G401.6 (cell line): ENCODE measurements around the gene PHACTR1.

Experiments
- FAIRE-seq: peaks from 2 replicates; lab custom pipeline; 2012; peaks lifted over from hg19 to GRCh38; lab: Jason Lieb, UNC

Gene PHACTR1

GRCh38 chr6:12849809-12850198 is 133.2 kb downstream of the PHACTR1 start:
- no peak for FAIRE-seq

- FAIRE-seq, result no peak
These were observed 134.6 kb downstream of the PHACTR1 start for GRCh38 chr6:12851123-12851695.

GRCh38 chr6:12861603-12862002 is 145.0 kb downstream of the PHACTR1 start:
- FAIRE-seq, result no peak

- no peak for FAIRE-seq
These were observed 148.6 kb downstream of the PHACTR1 start for GRCh38 chr6:12865117-12865516.

- no peak for FAIRE-seq
These were observed 149.2 kb downstream of the PHACTR1 start for GRCh38 chr6:12865671-12866181.

- no peak for FAIRE-seq
These were observed 150.0 kb downstream of the PHACTR1 start for GRCh38 chr6:12866422-12867029.

- FAIRE-seq, result no peak
These were observed 153.4 kb downstream of the PHACTR1 start for GRCh38 chr6:12869816-12870432.

GRCh38 chr6:12873691-12874090 is 157.1 kb downstream of the PHACTR1 start:
- FAIRE-seq, result no peak

GRCh38 chr6:12875051-12875450 is 158.5 kb downstream of the PHACTR1 start:
- no peak for FAIRE-seq

GRCh38 chr6:12878741-12879140 is 162.2 kb downstream of the PHACTR1 start:
- no peak for FAIRE-seq

GRCh38 chr6:12882761-12883290 is 166.3 kb downstream of the PHACTR1 start:
- FAIRE-seq, result no peak

GRCh38 chr6:12884983-12885382 is 168.4 kb downstream of the PHACTR1 start:
- no peak for FAIRE-seq

- no peak for FAIRE-seq
These were observed 170.6 kb downstream of the PHACTR1 start for GRCh38 chr6:12886961-12887775.

GRCh38 chr6:12890171-12890790 is 173.7 kb downstream of the PHACTR1 start:
- FAIRE-seq, result no peak

- FAIRE-seq, result no peak
These were observed 175.0 kb downstream of the PHACTR1 start for GRCh38 chr6:12891595-12891994.

- FAIRE-seq, result no peak
These were observed 175.6 kb downstream of the PHACTR1 start for GRCh38 chr6:12892151-12892550.

- FAIRE-seq, result no peak
These were observed 176.5 kb downstream of the PHACTR1 start for GRCh38 chr6:12893036-12893435.

- FAIRE-seq, result no peak
These were observed 179.2 kb downstream of the PHACTR1 start for GRCh38 chr6:12895721-12896120.

GRCh38 chr6:12896208-12896733 is 179.7 kb downstream of the PHACTR1 start:
- FAIRE-seq, result no peak

- FAIRE-seq, result no peak
These were observed 182.0 kb downstream of the PHACTR1 start for GRCh38 chr6:12898603-12899002.

- FAIRE-seq, result no peak
These were observed 182.7 kb downstream of the PHACTR1 start for GRCh38 chr6:12899046-12899833.
